GM23338 (cell line): ENCODE data around the gene TOB2. TPM values are rescaled to one million over a fixed set of nuclear protein-coding genes. Genes with fewer than 3 reads are reported as not detected.
A peak's percentile ranks its signal among the peaks of the same experiment; 100 is the strongest.

Experiments used
- ATAC-seq: fragments of 200-7000 bp; cut with Tn5 transposase; 3 replicates; pipeline ENCODE4 v1.9.1; 2020
- DNase-seq: peaks from one replicate; pipeline ENCODE4 v3.0.0-alpha.2; 2015; ENCODE audit warnings: low spot score
- H2AFZ ChIP-seq: fragments of 200-600 bp; sonication (generic); 2 replicates; pipeline ENCODE4 v1.8.0; 2016; ENCODE audit warnings: antibody characterized with exemption, mild to moderate bottlenecking, moderate library complexity
- H3F3A ChIP-seq: fragments of 200-600 bp; sonication (generic); replicated peaks from 2 replicates; pipeline ENCODE4 v1.8.0; 2017; ENCODE audit warnings: antibody characterized with exemption, mixed run types, low read depth
- H3K27ac ChIP-seq: fragments of 200-600 bp; sonication (generic); 2 replicates; pipeline ENCODE4 v1.6.1; 2016; ENCODE audit warnings: low read depth
- H3K27me3 ChIP-seq: fragments of 200-600 bp; sonication (generic); 2 replicates; pipeline ENCODE4 v1.8.0; 2016; ENCODE audit warnings: mild to moderate bottlenecking, mixed run types, moderate library complexity; ENCODE audit not compliant: insufficient read depth
- H3K36me3 ChIP-seq: fragments of 200-600 bp; sonication (generic); 2 replicates; pipeline ENCODE4 v1.8.0; 2016; ENCODE audit warnings: mild to moderate bottlenecking; ENCODE audit not compliant: insufficient read depth
- H3K4me1 ChIP-seq: fragments of 200-600 bp; sonication (generic); 2 replicates; pipeline ENCODE4 v1.8.0; 2016; ENCODE audit warnings: mild to moderate bottlenecking, moderate library complexity; ENCODE audit not compliant: insufficient read depth
- H3K4me2 ChIP-seq: fragments of 200-600 bp; sonication (generic); 2 replicates; pipeline ENCODE4 v1.7.1; 2017; ENCODE audit warnings: mixed run types
- H3K4me3 ChIP-seq: fragments of 200-600 bp; sonication (generic); 2 replicates; pipeline ENCODE4 v1.6.1; 2016; ENCODE audit warnings: mixed run types
- H3K79me2 ChIP-seq: fragments of 200-600 bp; sonication (generic); replicated peaks from 2 replicates; pipeline ENCODE4 v1.8.0; 2017; ENCODE audit warnings: mild to moderate bottlenecking; ENCODE audit not compliant: insufficient read depth
- H3K9me2 ChIP-seq: fragments of 200-600 bp; sonication (generic); 2 replicates; pipeline ENCODE4 v1.8.0; 2017; ENCODE audit not compliant: insufficient read depth
- H4K20me1 ChIP-seq: fragments of 200-600 bp; sonication (generic); replicated peaks from 2 replicates; pipeline ENCODE4 v1.8.0; 2017; ENCODE audit warnings: mild to moderate bottlenecking; ENCODE audit not compliant: insufficient read depth
- H3K27ac Mint-ChIP-seq: 2 replicates; pipeline ENCODE4 v1.8.0; 2020; ENCODE audit warnings: inconsistent platforms, mild to moderate bottlenecking, moderate library complexity, mixed read lengths
- H3K27me3 Mint-ChIP-seq: 3 replicates; pipeline ENCODE4 v1.8.0; 2022; ENCODE audit warnings: low read depth, mild to moderate bottlenecking, moderate library complexity, mixed read lengths, inconsistent platforms; ENCODE audit not compliant: insufficient read depth, poor library complexity
- H3K36me3 Mint-ChIP-seq: 3 replicates; pipeline ENCODE4 v1.8.0; 2021; ENCODE audit warnings: low read depth, mild to moderate bottlenecking, inconsistent platforms, moderate library complexity, mixed read lengths
- H3K4me1 Mint-ChIP-seq: 3 replicates; pipeline ENCODE4 v1.8.0; 2020; ENCODE audit warnings: mild to moderate bottlenecking, inconsistent platforms, mixed read lengths
- H3K4me3 Mint-ChIP-seq: 3 replicates; pipeline ENCODE4 v1.8.0; 2021; ENCODE audit warnings: moderate library complexity, mild to moderate bottlenecking, inconsistent platforms, mixed read lengths
- H3K9me3 Mint-ChIP-seq: 3 replicates; pipeline ENCODE4 v1.8.0; 2020; ENCODE audit warnings: moderate library complexity, mild to moderate bottlenecking, inconsistent platforms, mixed read lengths
- CREB1 ChIP-seq: fragments of 250-450 bp; sonication (Bioruptor Pico); IDR thresholded peaks from 2 replicates; pipeline ENCODE4 v1.5.0; 2020; ENCODE audit warnings: low read depth, mild to moderate bottlenecking, moderate library complexity
- CTCF ChIP-seq, 2 experiments: fragments of 200-600 bp in 1 of 2; sonication (generic) in 1 of 2; conservative IDR thresholded peaks; 2 replicates each; pipeline versions ENCODE4 v1.5.1 to v1.6.1; 2016 to 2017; ENCODE audit warnings: antibody characterized with exemption in 2 of 2, low read depth in 2 of 2, mild to moderate bottlenecking in 2 of 2, moderate library complexity in 1 of 2
- ETS1 ChIP-seq: IDR thresholded peaks from 2 replicates; pipeline ENCODE4 v1.6.1; 2016; ENCODE audit warnings: antibody characterized with exemption
- EZH2 ChIP-seq: fragments of 200-600 bp; sonication (generic); IDR thresholded peaks from one replicate; pipeline ENCODE4 v1.8.0; 2017; ENCODE audit warnings: antibody characterized with exemption, mild to moderate bottlenecking, low read depth; ENCODE audit not compliant: unreplicated experiment
- EZH2phosphoT487 ChIP-seq: fragments of 200-600 bp; sonication (generic); IDR thresholded peaks from one replicate; pipeline ENCODE4 v1.8.1; 2018; ENCODE audit warnings: antibody characterized with exemption; ENCODE audit not compliant: unreplicated experiment
- JUNB ChIP-seq: IDR thresholded peaks from one replicate; pipeline ENCODE4 v1.6.1; 2016; ENCODE audit warnings: antibody characterized with exemption; ENCODE audit not compliant: unreplicated experiment
- NANOG ChIP-seq: IDR thresholded peaks from 2 replicates; pipeline ENCODE4 v1.6.1; 2016; ENCODE audit warnings: antibody characterized with exemption, borderline replicate concordance
- REST ChIP-seq: IDR thresholded peaks from one replicate; pipeline ENCODE4 v1.6.1; 2018; ENCODE audit warnings: antibody characterized with exemption; ENCODE audit not compliant: unreplicated experiment
- STAT1 ChIP-seq: IDR thresholded peaks from one replicate; pipeline ENCODE4 v1.6.1; 2016; ENCODE audit warnings: antibody characterized with exemption; ENCODE audit not compliant: unreplicated experiment
- ZNF114 ChIP-seq: fragments of 250-450 bp; sonication (Bioruptor Pico); IDR thresholded peaks from 2 replicates; pipeline ENCODE4 v1.5.0; 2020; ENCODE audit warnings: mild to moderate bottlenecking, moderate library complexity
- ZNF331 ChIP-seq: fragments of 250-450 bp; sonication (Bioruptor Pico); IDR thresholded peaks from 2 replicates; pipeline ENCODE4 v1.5.0; 2020; ENCODE audit warnings: low read depth, mild to moderate bottlenecking, moderate library complexity
- polyA plus RNA-seq: library from polyadenylated mRNA; unstranded; fragments of >200 nt; fragmentation: Nextera tagmentation; extraction: Ambion mirVana; gene quantifications from 2 replicates; pipeline ENCODE4 v1.2.1, GENCODE V29; 2016
- total RNA-seq: library from RNA; depleted of rRNA; stranded (reverse); fragments of >200 nt; shearing (Covaris generic); gene quantifications from 2 replicates; pipeline ENCODE4 v1.2.3, GENCODE V29; 2014

Gene TOB2
- total and polyA plus RNA-seq, 2 experiments from 2014 or later = 27.3 to 47.2 TPM

- Histone ChIP-seq H3K9me2 (no peaks in the 10 kb centered on the region), H3K4me1 (peaks cover 16% of the 10 kb centered on the region), H2AFZ (no peak overlapping the region), H4K20me1 (no peaks in the 10 kb centered on the region), H3K79me2 (0 out of 2 replicates have a peak, but pooled peaks cover 3% of the 10 kb centered on the region), H3K4me3 (no peak overlapping the region), H3F3A (peaks cover 10% of the 10 kb centered on the region; the same call in 1 of the 2 replicates), H3K27ac (no peak overlapping the region), H3K36me3 (no peaks in the 10 kb centered on the region), H3K27me3 (no peaks in the 10 kb centered on the region), H3K4me2 (no peak overlapping the region)
- ATAC-seq = no peak
- DNase-seq = no peak
- TF ChIP-seq REST (no peak), ETS1 (no peak), NANOG (no peak), EZH2 (no peak), EZH2phosphoT487 (no peak), CREB1 (CRISPR knock-in tag) (no peak)
- Mint-ChIP-seq H3K9me3 (no peaks in the 10 kb centered on the region), H3K4me3 (no peak overlapping the region), H3K36me3 (peaks cover 16% of the 10 kb centered on the region), H3K27ac (no peak overlapping the region), H3K27me3 (peaks cover 4% of the 10 kb centered on the region), H3K4me1 (peaks cover 16% of the 10 kb centered on the region)
Observed at GRCh38 chr22:41387341-41387740, 59.3 kb downstream of the TOB2 start.

- Histone ChIP-seq H2AFZ (no peak overlapping the region), H3K4me2 (0 out of 2 replicates have a peak overlapping the region, but pooled peaks have one; percentile 93), H3K79me2 (0 out of 2 replicates have a peak, but pooled peaks cover 3% of the 10 kb centered on the region), H3K9me2 (no peaks in the 10 kb centered on the region), H3K4me1 (peaks cover 27% of the 10 kb centered on the region), H3K36me3 (no peaks in the 10 kb centered on the region), H3F3A (peaks cover 18% of the 10 kb centered on the region), H4K20me1 (no peaks in the 10 kb centered on the region), H3K27me3 (no peaks in the 10 kb centered on the region), H3K27ac (no peak overlapping the region), H3K4me3 (no peak overlapping the region)
- Mint-ChIP-seq H3K9me3 (no peaks in the 10 kb centered on the region), H3K36me3 (peaks cover 6% of the 10 kb centered on the region), H3K4me3 (0 out of 3 replicates have a peak overlapping the region, but pooled peaks have one; percentile 4), H3K27ac (no peak overlapping the region), H3K27me3 (peaks cover 18% of the 10 kb centered on the region), H3K4me1 (peaks cover 23% of the 10 kb centered on the region)
- ATAC-seq (no peak), DNase-seq (no peak)
- TF ChIP-seq CTCF (conservative IDR thresholded peaks at IDR 0.05; ENCODE audit: low read depth in 2 of 2) (no peak), REST (no peak), STAT1 (no peak), JUNB (no peak), EZH2 (no peak), ETS1 (no peak), ZNF114 (no peak), EZH2phosphoT487 (no peak), NANOG (no peak), CREB1 (CRISPR knock-in tag) (no peak), ZNF331 (no peak)
Observed at GRCh38 chr22:41384128-41384527, 62.5 kb downstream of the TOB2 start.
